ENCODE measurements around the gene FAM227B.

The FAM227B gene

DNA sequence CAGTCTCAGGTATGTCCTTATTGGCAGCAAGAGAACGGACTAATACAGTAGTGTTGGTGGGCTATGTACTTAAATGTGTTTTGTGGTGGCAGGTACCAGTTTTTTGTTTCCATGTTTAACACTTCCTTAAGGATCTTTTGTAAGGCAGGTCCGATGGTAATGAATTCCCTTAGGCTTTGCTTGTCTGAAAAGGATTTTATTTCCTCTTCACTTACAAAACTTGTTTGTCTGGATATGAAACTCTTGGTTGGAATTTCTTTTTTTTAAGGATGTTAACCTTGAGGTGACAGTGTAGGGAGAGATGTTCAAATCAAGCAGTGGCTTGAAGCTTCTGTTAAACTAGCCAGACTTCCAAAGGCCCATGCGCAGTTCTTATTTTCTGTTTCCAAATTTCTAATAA lies 319.8 kb downstream of the FAM227B start:
- no peak for DNase-seq (ENCODE audit: low read depth, low spot score)

DNA sequence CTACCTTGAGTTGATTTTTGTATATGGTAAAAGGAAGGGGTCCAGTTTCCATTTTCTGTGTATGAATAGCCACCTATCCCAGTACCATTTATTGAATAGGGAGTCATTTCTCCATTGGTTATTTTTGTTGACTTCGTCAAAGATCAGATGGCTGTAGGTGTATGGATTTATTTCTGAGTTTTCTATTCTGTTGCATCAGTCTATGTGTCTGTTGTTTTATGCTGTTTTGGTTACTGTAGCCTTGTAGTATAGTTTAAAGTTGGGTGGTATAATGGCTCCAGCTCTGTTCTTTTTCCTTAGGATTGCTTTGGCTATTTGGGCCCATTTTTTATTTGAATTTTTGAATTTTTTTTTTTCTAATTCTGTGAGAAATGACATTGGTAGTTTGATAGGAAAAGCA lies 323.0 kb downstream of the FAM227B start:
- DNase-seq (ENCODE audit: low read depth, low spot score) = no peak

GRCh38 chr15:49296258-49296657 lies 324.4 kb downstream of the FAM227B start:
- no peak for DNase-seq (ENCODE audit: low read depth, low spot score)

- DNase-seq (ENCODE audit: low read depth, low spot score) = no peak
Observed at GRCh38 chr15:49293941-49294340, 326.7 kb downstream of the FAM227B start.

DNA sequence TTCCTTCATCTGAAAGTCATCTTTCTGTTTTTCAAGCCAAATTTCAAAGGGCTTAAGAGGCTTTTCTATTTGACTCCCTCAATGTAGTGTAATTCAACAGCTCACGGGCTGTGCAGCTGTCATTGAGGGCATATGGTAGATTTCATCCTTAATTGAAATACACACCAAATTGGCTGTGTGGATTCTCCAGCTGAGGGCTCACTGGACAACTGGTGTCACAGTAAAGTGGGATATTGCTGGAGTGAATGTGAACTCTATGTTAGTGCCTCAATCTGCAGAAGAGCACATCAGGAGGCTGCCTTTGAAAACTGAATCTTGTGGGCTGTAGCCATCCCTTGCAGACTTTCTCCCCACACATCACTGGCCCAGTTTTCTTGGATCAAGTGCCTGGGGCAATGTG lies 330.4 kb downstream of the FAM227B start:
- no peak for DNase-seq (ENCODE audit: low read depth, low spot score)

DNA sequence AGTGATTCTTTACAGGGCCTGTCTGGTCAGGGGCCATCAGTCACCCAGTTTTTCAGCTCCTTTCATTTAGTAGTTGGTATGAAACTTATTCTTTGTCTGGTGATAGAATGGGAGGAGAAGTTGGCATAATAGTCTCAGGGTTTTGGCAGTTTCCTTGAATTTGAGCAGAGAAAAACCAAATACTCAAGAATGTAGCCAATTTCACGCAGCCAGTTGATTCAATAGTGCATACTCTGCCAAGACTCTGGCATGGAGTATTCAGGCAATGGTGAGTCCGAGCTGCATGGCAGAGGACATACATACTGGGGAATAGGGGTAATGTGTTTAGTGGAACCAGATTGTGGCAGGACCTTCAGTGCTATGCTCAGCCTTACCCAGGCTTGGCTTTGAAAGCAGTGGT lies 332.2 kb downstream of the FAM227B start:
- DNase-seq (ENCODE audit: low read depth, low spot score) = no peak

GRCh38 chr15:49287481-49287880 lies 333.1 kb downstream of the FAM227B start:
- no peak for DNase-seq (ENCODE audit: low read depth, low spot score)

DNA sequence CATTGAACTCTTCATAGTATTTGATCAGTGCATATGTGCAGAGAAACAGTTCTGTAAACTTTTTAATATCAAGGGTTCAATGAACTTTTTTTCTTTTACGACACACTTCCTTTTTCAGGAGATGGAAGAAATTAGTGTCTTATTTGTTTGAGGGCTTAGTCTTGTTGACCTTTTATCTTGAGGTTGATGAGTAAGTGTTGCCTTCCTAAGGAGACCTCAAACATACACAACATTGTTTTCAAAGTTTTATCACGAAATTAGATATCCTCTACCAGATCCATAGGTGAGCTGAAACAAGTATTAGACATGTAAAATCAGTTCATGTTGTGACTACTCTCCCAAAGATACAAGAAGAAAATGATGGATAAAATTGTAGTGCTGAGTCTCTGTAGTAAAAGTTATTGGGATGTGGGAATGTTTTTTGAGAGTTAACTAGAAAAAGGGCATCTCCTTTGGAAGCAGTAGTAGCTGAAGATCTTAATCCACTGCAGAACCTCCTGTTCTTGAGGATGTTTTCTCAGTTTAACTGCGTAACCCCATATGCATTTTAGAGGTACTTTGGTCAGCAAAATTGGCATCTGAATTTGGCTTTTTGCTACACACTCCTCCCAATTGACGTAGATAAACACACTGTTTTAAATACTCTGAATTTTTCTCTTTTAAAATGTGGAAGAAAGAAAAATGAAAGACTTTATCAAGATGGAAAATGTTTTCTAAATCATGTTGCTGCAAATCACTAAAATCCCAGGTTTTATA lies 333.8 kb downstream of the FAM227B start:
- no peak for DNase-seq (ENCODE audit: low read depth, low spot score)

GRCh38 chr15:49282366-49282765 lies 338.3 kb downstream of the FAM227B start:
- DNase-seq (ENCODE audit: low read depth, low spot score) = no peak

DNA sequence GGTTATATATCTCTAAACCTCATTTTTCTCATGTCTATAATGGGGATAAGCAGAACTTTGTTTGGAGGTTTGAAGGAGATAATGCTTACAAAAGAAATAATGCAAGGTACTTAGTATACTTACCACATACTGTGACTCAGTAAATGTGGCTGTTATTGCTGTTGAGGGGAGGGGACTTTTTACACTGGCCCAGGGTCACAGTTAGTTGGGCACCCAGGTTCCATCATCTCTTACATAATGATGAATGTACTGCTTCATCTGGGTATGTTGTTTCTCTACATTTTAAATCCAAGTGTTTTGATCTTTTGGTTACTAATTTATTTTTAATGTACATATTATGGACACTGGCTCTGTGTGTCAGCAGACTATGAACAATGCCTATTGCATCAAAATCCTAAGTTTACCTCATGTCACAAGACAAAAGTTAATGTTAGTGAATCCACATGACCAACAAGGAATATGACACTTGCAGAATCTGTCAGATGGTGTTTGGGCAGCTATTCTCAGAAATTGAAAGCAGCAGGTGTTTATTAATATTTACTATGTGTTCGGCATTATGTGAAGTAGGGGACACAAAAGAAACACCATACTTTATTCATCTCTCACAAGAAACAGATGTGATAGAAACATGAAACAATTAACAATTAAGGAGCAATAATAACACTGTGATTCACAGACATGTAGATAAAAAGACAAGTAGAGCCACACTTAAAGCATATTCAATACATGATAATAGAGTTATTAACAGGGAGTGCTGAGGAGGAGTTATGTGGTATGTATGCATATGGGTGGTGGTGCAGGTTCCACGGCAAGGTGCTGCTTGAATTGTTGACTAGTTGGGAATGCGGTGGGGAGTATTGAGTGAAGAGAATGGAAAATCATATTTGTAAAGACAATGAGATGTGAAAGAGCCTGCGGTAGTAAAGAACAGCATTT lies 340.8 kb downstream of the FAM227B start:
- no peak for DNase-seq (ENCODE audit: low read depth, low spot score)

DNA sequence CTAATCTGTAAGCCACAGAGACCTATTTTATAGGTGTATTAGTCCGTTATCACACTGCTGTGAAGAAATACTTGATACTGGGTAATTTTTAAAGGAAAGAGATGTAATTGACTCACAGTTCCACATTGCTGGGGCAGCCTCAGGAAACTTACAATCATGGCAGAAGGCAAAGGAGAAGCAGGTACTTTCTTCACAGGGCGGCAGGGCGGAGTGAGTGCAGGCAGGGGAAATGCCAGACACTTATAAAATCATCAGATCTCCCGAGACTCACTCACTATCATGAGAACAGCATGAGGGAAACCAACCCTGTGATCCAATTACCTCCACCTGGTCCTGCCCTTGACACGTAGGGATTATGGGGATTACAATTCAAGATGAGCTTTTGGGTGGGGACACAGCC lies 341.9 kb downstream of the FAM227B start:
- DNase-seq (ENCODE audit: low read depth, low spot score) = no peak

All from activated CD4-positive, CD25-positive, alpha-beta regulatory T cell treated with anti-CD3 and anti-CD28 coated beads, Interleukin-2, amount 50 U/mL, for 16 hours (primary cell).